Measurements from ENCODE around the gene AMBRA1. TPM values are rescaled to one million over a fixed set of nuclear protein-coding genes. Genes with fewer than 3 reads are reported as not detected.

AMBRA1 gene
- total and polyA plus RNA-seq, 2 of the 8 experiments (the other 6 are each of a cell fraction or from before 2014, with no cell fraction given), result 14.2 to 37.4 TPM

DNA sequence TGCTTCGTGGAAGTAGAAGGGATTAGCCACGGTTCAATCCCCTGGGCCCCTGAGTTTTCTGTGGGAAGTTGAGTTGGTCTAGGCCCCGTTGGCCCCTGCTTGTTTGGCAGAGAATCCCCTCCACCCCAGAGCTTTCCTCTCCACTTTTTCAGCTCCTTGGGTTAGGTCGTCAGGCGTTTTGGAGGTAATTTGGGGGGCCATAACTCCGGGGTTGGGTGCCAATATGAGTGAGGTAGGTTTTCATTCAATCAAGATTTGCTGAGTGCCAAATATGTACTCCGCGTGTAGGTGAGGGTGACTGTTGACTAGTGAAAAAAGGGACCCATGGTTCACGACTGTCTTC is 24.1 kb upstream of the AMBRA1 start:
- WGBS, 2 experiments (ENCODE audit: extremely low coverage in 1 of 2, insufficient coverage in 1 of 2, insufficient read length in 1 of 2, insufficient replicate concordance in 2 of 2, low coverage in 1 of 2, low lambda C conversion rate in 2 of 2, missing lambda C conversion rate in 1 of 2), result 15% methylated on average over 9 of the region's 9 CpGs; no CpG with 5 or more reads in 1 of the 2 experiments
- Histone ChIP-seq H3K9ac (replicated peaks in 1 of 4; ENCODE audit: extremely low read depth in 1 of 4, low read depth in 3 of 4, low read length in 3 of 4) (peak overlapping the region; percentile 95 to 100 (median 98)), H3K27me3 (replicated peaks in 1 of 4; ENCODE audit: control insufficient read depth in 3 of 4, extremely low read depth in 1 of 4, insufficient read depth in 3 of 4, low read length in 3 of 4) (no peaks in the 10 kb centered on the region), H3K18ac (ENCODE audit: extremely low read depth, low read length) (no peak overlapping the region), H4K8ac (ENCODE audit: extremely low read depth, insufficient read depth, low read length) (peak overlapping the region; percentile 100; the same call in 1 of the 2 replicates), H4K20me1 (replicated peaks in 1 of 2; ENCODE audit: control insufficient read depth in 1 of 2, insufficient read depth in 2 of 2, low read length in 2 of 2) (no peaks in the 10 kb centered on the region), H2BK12ac (ENCODE audit: low read depth, low read length) (no peak overlapping the region), H2AK5ac (ENCODE audit: low read depth, low read length) (no peak overlapping the region), H3K79me2 (ENCODE audit: control insufficient read depth in 1 of 2, insufficient read depth in 2 of 2, low read length in 2 of 2) (peaks cover 0 to 38% of the 10 kb centered on the region in 2 experiments; a peak in 3 of 4 replicates), H3K4me3 (ENCODE audit: extremely low read depth in 1 of 4, insufficient read depth in 2 of 4, low read depth in 3 of 4, low read length in 4 of 4) (peak overlapping the region; percentile 85 to 99 (median 97)), H3K36me3 (ENCODE audit: control insufficient read depth in 2 of 4, insufficient read depth in 4 of 4, low read length in 3 of 4) (peaks cover 0 to 4% (median 0%) of the 10 kb centered on the region in 4 experiments; a peak in 1 of 8 replicates), H2AFZ (ENCODE audit: low read length) (no peak overlapping the region), H2BK20ac (ENCODE audit: low read length) (no peak overlapping the region), H3K4me2 (ENCODE audit: insufficient read depth in 1 of 2, low read depth in 2 of 2, low read length in 2 of 2) (peak overlapping the region; percentile 81 to 85), H3K9me3 (ENCODE audit: insufficient read depth in 2 of 2, low read depth in 1 of 2, low read length in 1 of 2) (no peaks in the 10 kb centered on the region), H2BK15ac (ENCODE audit: low read length) (peak overlapping the region; percentile 81; the same call in 1 of the 2 replicates), H3K14ac (ENCODE audit: insufficient read length) (no peak overlapping the region), H3K4me1 (replicated peaks in 1 of 4; ENCODE audit: control insufficient read depth in 3 of 4, insufficient read depth in 4 of 4, low read length in 3 of 4) (no peaks in the 10 kb centered on the region; a peak in 1 of 7 replicates), H3K56ac (replicated peaks; ENCODE audit: insufficient read length, low read depth, low read length) (no peak overlapping the region), H3K23me2 (ENCODE audit: low read depth, low read length) (no peaks in the 10 kb centered on the region), H3K23ac (ENCODE audit: insufficient read length) (no peak overlapping the region), H4K5ac (ENCODE audit: insufficient read length, low read depth, low read length) (no peak overlapping the region), H2BK120ac (replicated peaks; ENCODE audit: low read depth, low read length) (no peak overlapping the region), H2BK5ac (ENCODE audit: low read depth, low read length) (peak overlapping the region; percentile 99; the same call in 1 of the 2 replicates), H3K27ac (ENCODE audit: low read depth, low read length) (peak overlapping the region; percentile 98), H4K91ac (replicated peaks; ENCODE audit: insufficient read length, low read length) (no peak overlapping the region), H3K79me1 (ENCODE audit: low read depth, low read length) (peaks cover 5% of the 10 kb centered on the region; the same call in 1 of the 2 replicates), H3K4ac (replicated peaks; ENCODE audit: insufficient read length, low read depth, low read length) (no peak overlapping the region)
- FAIRE-seq (no peak), DNase-seq (ENCODE audit: low read depth in 1 of 2, low spot score in 2 of 2) (no peak)
- ChIA-PET CTCF (ENCODE audit: partially characterized antibody) (interaction anchor here (0.6 to 2.0 kb wide), 17 partner anchors 9 to 284 kb away, joined by 3 to 6 read pairs (median 4); partner anchors contain the start of genes ARHGAP1 and ZNF408), POLR2A (ENCODE audit: partially characterized antibody) (interaction anchor here (0.6 to 2.0 kb wide), 10 partner anchors 10 to 83 kb away, joined by 3 to 6 read pairs (median 4); partner anchors contain the start of genes ARHGAP1 and ZNF408)
- TF ChIP-seq, protein P1, sequence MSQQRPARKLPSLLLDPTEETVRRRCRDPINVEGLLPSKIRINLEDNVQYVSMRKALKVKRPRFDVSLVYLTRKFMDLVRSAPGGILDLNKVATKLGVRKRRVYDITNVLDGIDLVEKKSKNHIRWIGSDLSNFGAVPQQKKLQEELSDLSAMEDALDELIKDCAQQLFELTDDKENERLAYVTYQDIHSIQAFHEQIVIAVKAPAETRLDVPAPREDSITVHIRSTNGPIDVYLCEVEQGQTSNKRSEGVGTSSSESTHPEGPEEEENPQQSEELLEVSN (IDR thresholded peaks at IDR 0.05), result 0 out of 2 replicates have a peak, but pooled peaks have one; percentile 3
- TF ChIP-seq GABPA (IDR thresholded peaks at IDR 0.05; ENCODE audit: borderline replicate concordance, insufficient read depth, low read length), result no peak

Measured in H1 (cell line).